ENCODE results near the gene KRT85.

Gene KRT85

DNA sequence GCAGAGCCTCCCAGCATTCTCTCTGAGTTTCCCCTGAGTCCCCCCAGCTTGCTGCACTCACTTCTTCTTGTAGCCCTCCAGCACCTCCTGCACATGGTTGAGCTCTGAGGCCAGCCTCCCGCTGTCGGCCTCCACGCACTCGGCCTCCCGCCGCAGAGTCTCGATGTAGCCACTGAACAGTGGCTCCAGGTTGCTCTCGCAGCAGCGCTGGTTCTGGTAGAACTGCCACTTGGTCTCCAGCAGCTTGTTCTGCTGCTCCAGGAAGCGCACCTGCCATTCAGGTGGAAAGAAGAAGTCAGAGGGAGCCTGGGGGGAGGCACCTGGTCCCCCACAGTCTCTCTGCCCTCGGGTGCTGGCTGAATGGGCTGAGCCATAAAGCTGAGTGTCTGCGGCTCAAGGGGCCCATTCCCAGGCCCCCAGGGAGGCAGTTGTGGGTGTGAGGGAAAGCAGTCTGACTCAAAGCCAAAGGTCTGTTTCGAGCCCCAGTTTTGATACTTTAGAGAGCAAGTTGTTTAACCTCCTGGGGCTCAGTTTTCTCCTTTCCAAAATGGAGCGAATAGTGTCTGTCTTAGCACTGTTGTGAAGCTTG, 2.3 kb downstream of the KRT85 start:
- DNase-seq, result no peak

DNA sequence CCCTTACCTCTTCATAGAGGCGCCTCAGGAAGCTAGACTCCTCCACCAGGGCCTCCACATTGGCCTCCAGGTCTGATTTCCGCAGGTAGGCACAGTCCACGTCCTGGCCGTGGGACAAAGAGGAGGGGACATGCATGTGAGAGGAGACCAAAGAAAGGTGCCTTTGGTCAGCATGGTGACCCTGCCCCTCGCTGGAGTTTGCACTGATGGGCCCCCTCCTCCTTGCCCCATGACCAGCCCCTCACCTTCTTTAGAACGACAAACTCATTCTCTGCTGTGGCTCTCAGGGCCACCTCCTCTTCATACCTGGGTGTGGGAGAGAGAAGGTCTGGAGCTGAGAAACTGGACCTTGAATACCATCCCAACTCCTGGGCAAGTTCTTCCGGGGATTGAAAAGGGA, 3.2 kb downstream of the KRT85 start:
- no peak for DNase-seq

DNA sequence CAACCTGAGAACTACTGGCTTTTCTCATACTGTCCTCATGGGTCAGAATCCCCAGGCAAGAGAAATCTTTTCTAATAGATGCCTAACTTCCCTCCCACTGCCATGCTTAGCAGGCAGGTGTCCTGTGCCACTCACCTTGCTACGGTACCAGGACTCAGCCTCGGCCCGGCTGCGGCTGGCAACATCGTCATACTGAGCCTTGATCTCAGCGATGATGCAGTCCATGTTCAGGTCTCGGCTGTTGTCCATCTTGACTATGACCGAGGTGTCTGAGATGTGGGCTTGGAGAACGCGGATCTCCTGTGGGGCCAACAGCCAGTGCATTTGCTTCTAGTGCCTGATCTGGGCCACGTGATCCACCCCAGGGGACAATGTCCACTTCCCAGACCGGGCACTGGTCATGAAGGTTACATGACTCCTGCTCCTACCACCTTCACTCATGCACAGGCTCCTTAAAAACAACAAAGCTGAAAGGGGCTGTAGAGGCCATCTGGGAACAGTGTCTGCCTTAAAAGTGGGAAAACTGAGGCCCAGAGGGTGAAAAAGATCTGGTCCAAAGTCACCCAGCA, 4.1 kb downstream of the KRT85 start:
- DNase-seq, result no peak

DNA sequence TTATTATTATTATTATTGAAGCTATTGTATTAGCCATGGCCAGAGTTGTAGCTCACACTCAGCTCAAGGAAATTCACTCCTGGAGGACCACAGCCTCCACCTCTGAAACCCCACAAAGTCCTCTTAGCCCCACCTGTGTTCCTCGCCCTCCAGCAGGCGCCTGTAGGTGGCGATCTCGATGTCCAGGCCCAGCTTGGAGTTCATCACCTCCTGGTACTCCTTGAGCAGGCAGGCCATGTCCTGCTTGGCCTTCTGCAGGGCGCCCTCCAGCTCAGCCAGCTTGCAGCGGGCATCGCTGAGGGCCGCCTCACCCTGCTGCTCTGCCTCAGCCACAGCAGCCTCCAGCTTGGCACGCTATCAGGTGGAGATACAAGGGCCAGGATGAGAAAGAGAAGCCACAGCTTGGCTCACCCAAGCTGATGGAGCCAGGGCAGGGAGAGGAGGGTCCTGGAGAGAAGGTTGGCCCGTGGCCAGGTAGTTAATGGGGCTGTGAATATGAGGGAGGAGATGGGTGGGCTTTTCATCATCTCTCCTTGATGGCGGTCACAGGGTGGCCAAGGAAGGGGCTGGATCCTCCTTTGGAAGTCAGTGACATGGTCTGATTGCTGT, 5.1 kb downstream of the KRT85 start:
- peak; percentile 20 for DNase-seq

DNA sequence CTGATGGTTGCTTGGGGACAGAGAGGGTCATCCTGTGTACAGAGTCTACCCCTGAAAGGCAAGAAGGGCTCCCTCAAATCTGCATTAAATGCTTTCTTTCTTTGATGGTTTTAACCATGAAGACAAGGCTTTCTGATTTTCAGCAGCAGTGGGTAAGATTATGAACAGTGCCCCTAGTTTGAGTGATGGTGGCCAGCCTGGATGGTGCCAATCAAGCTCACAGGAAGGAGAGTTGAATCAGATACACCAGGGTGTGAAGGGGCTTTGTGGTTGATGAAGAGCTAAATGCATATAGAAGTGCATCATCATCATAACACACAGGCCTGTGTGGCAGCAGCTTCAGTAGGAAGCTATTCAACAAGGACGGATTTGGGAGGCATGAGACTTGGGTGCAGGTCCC, 5.7 kb downstream of the KRT85 start:
- no peak for DNase-seq

DNA sequence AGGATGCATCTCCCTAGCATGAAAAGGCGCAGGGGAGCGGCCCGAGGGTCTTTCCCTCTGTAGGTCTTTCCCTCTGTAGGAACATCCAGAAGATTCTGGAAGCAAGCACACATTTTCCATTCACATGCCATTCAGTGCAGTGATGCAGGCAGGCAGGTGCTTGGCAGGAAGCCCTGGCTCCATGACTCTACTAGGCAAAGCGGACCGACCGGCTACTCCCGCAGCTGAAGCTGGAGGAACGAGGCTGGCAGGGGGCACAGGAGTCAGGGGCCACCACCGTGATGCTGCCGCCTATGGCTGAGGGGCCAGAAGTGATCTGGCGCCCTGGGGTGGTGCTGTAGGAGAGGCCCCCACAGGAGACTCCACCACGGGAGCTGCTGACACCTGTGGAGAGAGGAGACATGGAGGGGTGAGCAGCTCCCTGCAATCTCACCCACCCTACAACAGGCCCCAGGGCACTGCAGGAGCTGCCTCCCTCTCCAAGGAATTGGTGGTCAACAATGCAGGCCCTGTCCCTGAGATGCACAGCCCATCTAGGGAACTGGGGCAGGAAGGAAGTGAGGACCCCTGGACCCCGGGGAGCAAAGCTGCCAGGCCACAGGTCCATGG, 6.5 kb downstream of the KRT85 start:
- DNase-seq, result no peak

DNA sequence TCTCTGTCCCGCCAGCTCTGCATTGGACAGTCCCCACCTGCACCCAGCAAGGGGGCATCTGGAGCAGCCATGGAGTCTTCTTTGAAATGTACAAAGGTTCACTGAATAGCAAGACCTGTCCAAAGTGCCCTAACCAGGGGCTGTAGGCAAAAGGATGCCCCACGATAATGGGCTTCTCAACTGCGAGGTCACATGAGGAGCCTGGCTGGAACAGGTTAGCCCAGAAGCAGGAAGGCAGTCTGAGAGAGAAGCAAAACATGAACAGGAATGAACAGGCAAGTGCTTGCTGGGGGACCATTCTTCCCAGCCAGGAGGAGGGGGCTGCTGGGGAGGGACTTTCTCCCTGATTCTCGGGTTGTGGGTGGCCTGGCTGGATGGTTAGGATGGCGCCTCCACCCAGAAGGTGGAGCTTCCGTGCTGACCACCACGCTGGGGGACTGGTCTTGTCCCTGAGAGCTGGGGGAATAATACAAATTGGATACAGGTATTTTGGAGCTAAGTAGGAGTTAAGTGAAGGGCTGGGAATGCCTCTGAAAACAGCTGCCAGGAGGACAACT, 7.1 kb downstream of the KRT85 start:
- DNase-seq, result no peak

DNA sequence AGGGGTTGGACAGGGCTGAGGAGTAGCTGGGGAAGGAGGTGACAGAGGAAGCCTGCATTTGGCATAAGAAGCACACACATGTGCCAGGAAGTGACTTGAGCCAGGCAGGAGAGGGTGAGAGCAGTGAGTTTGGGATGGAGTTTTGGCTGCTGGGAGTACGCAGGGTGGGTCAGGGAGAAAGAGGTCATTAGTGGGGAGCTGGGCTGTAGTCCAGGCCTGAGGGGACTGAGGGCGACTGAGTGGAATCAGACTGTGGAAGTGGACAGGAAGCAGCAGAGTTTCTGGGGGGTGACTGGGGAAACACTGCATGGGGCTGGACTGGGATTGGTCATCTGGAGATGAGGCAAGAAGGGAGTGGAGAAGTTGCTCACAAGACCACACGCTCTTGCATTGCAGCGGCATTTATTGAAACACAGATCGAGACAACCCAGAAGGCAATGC, 7.6 kb downstream of the KRT85 start:
- no peak for DNase-seq

DNA sequence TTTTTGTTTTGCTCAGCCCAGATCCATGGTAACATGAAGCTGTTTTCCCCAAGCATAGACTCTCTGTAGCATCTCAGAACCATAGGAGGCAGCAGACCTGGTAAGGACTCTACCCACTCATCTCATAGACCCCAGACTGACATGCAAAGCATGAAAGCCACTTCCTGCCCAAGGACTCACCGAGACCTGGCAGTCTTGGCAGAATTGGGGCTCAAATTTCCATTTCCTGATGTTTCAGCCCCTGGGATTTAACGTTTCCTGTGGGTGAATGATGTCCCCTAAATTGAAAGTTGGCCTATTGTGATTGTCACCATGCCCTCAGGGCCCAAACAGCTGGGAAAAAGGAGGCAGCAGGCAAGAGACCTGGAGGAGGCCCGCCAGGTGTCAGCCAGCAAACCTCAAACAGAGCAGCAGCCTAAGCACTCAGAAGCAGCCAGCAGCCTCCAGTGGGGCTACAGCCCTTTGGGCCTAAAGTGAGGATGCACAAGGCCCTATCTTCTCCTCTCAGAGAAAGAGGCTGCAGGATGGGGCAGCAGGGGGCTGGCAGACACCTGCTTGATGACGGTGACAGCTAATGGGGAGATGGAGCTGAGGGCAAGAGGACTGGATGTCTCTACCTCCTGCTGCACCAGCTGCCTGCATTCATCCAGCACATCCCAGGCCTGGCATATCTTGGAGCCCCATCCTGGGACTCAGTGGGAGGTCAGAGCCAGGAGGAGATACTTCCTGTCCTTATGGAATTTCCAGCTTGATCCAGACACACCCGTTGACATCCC, 8.5 kb downstream of the KRT85 start:
- DNase-seq, result peak; percentile 18

DNA sequence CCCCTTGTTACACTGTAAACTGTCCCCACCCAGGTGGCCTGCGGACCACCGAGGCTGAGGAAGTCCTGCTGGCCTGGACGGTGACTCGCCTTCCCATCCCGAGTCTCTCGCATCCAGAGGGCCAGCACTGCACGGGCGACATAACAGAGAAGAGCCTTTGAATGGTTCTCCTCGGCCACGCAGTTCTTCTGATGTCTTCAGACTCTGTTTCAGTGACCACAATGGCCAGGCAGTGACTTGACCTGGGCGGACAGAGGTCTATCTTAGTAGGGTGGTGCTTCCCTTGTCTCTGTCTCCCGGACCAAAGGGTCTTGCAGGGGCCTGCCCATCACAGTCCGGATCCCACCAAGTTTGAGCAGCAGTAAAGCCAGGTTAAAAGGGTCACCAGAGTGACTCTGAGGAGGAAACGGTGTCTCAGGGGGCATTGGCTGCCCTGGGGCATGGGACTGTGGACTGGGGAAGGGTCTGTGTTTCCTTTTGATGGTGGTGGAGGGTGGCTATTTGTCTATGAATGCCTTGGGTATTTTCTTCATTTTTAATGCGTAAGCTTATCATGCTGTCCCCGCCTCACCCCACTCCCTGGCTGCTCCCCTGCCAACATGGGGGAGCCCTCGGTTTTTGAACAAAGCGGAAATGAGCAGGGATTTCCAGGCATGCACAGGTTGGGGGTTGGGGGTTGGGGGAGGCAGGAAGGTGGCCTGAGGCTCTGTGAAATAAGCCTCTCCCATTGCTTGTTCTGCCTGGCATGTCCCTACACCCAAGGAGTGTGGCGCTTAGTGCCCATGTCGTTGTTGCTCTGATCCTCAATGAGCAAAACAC, 10.3 kb downstream of the KRT85 start:
- DNase-seq, result no peak

DNA sequence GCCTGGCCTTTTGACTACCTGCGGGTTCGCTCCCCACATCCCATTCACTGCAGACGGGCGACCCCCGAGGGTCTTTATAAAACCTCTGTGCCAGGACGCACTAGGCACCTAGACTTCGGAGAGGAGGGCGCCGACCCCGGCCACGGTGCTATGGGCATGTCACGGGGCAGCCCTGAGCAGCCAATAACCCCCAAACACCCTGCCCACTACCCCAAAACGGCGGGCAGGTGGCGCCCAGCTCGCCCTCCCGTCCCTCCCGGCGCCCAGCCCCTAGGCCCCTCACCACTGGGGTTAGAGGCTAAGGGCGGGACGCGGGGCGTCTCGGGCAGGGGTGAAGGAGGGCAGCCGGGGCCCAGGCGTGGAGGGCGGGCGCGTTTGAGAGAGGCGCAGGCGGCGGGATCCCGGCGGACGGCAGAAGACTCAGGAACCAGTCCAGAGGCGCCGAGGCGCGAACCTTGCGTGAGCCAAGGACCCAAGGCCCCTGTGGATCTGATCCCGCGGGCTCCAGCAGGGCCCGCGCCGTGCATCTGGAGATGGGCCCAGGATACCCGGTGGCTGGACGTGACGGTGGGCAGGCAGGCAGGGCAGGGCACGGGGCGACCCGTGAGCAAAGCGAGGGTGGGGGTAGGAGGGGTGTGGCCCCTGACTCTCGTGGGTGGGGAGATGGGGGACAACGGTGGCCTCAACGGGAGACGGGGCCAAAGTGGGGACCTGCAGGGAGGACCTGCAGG, 11.1 kb downstream of the KRT85 start:
- no peak for DNase-seq

DNA sequence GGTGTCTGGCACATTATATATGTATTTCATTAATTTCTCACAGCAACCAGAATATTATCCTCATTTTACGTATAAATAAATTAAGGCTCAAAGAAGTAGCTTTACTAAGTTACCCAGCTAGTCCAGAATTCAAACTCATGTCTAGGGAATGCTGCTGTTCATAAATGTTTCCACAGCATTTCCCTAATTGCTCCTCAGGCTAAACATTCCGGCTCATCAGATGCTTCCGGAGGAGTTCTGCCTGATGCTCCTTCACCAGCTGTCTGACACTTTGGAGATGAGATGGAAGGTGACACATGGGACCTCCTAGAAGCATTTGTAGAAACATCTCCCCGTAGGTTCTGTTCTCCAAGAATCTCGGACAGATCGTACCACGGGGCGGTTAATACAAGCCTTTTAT, 12.1 kb downstream of the KRT85 start:
- DNase-seq, result no peak

DNA sequence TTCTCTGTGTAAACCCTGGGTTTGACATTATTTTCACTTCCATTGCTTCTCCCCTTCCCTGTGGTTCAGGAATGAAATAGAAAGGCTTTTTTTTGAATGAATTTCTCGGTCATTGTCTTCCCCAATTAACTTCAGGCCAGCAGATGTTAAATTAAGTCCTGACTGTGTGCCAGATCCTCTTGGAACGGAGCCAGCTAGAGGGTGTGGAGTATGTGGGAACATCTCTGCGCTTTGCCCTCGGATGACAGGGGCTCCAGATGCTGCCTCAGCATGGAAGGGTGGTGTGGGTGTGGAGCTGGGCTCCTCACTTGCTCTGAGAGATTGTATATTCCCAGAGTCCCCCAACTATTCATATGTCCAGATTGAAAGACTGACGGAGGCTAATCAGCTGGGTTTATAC, 13.1 kb downstream of the KRT85 start:
- DNase-seq, result no peak

DNA sequence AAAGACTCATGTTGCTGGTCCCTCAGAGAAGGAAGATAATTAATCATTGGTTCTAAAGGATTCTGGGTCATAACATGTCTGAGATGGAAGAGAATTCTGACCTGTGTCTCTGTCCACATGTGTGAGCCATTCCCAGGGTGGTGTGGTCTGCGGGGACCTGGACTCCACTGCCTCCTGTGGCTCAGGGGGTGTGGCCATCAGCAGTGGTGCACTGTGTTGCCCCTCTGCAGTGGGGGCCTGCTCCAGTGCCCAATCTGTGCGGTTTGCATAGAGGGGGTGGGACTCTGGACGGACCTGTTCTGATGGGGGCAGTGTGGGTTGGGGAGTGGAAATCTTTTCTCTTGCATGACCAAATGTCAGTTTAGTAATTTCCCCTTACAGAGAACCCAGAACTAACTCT, 13.5 kb downstream of the KRT85 start:
- DNase-seq, result no peak

DNA sequence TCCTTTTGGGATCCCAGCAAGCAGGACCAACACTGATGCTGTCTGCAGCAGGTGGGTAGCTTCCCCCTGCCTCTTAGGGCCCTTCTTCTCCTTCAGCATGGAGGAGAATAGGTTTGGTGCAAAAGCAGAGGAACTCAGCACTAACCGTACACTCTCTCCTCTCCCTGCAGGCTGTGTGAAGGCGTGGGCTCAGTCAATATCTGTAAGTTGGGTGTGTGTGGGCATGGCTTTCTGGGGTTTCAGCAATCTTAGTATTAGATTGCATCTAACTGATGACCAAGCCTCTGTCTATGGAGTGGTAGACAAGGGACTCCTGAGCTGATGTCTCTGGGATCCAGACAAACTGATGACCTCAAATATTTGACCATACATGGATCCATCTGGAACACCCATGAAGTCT, 14.3 kb downstream of the KRT85 start:
- no peak for DNase-seq

DNA sequence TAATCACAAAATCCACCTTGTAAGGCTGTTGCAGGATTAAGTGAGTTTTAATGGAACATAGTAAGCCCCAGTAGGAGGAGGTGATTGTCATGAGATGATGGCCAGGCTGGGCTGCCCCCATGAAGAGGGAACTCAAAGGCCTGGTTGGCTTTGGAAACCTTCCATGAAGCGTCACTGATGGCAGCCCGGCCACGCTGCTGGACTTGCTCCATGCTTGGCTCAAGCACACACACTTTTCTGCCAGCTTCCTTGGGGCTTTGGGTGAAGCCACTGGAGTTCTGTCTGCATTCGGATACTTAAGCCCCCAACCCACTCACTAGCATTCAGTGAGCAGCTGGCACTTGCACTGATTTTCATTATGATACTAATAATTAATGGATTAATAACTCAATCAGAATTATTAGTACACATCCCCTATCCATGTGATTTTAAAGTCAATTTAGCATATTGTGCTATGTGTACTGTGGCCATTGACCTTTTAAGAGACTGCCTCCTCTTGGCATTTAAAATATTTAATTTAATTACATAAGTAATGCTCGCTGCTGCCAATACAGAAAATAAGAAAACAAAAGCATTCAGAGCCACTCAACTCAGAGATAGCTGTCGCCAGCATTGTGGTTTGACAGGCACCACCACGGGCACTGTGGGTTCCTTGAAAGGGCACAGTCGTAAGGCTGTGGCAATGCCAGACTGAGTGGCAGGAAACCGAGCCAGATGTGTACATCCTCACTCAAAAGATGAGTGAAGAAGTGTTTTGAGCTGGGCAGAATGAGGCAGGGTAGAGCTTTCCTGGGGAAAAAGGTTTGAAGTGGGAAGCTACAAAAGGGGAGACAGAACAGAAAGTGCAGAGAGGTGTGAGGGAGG, 15.9 kb downstream of the KRT85 start:
- peak; percentile 52 for DNase-seq

DNA sequence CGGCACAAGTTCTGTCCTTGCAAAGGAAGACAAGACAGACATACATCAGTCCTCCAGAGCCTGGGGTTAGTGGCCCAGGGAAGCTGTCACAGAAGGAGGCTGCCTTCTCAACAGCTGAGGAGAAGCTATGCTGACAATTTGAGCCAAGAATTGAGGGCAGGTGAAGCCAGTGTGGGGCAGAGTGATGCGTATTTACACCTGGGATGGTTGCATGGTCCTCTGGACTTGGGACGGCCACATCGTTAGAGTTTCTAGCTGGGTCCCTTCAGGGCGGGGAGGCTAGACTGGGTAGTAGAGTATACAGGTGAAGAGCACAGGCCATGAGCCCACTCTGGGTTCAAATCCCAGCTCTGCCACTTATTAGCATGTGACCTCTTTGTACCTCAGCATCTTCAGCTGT, 16.5 kb downstream of the KRT85 start:
- DNase-seq, result no peak

DNA sequence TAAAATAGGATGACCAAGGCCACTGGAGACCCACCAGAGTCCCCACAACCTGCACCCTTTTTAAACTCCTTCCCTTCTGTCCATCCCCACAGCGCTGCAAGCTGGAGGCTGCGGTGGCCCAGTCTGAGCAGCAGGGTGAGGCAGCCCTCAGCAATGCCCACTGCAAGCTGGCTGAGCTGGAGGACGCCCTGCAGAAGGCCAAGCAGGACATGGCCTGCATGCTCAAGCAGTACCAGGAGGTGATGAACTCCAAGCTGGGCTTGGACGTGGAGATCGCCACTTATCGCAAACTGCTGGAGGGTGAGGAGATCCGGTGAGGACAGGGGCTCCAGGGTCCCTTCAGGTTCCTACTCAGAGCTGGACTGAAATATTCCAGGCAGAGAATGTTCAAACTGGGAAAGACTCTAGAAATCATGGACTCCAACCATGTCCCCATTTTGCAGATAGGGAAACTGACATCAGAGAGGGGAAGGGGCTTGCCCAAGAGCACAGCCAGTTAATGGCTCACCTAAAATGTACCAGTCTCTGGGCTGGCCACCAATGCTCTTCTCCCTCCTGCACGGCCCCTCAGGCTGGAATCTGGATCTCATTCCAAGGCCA, 17.2 kb downstream of the KRT85 start:
- no peak for DNase-seq

DNA sequence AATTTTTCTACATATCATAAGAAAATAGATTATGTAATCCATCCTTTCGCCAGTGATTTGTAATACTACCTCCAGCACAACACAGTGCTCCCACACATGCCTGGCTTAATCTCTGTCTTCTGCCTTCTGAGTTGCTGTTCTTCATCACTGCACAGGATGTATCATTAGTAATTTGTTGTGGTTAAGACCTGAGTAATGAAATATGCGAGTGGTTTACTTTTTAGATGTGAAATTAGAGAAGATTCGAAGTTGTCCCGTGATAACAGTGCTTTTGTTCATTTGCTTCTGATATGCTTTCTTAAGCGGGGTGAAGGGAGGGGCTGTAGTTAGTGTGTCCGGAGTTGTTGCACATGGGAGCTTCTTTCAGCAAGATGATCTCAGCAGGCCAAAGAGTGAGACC, 18.1 kb downstream of the KRT85 start:
- no peak for DNase-seq

All from activated CD4-positive, alpha-beta T cell treated with anti-CD3 and anti-CD28 coated beads, Interleukin-10, Interleukin-2, amounts not matched to agents 100 ng/mL and 50 ng/mL, durations not matched to agents 16 hours and 8 hours (primary cell).